Activated CD4-positive, alpha-beta T cell treated with anti-CD3 and anti-CD28 coated beads, Interleukin-2, amount 50 U/mL, for 16 hours (primary cell): ENCODE measurements around the gene ODAD2.
"Not testable (repeated sequence)": the region's sequence is repeated elsewhere in the genome, so short reads cannot be mapped to it uniquely, and the experiment has no call there.

Source experiments
- DNase-seq: peaks from one replicate; pipeline ENCODE4 v3.0.0-alpha.2; 2020

ODAD2 gene

GRCh38 chr10:27958383-27958782 lies 40.5 kb downstream of the ODAD2 start:
- DNase-seq, result not testable (repeated sequence)

- no peak for DNase-seq
Measured at GRCh38 chr10:27950242-27950564, 48.7 kb downstream of the ODAD2 start.

- no peak for DNase-seq
Measured at GRCh38 chr10:27949528-27950241, 49.2 kb downstream of the ODAD2 start.

- DNase-seq, result no peak
Measured at GRCh38 chr10:27948186-27948585, 50.7 kb downstream of the ODAD2 start.

- no peak for DNase-seq
Measured at GRCh38 chr10:27947540-27947939, 51.3 kb downstream of the ODAD2 start.

GRCh38 chr10:27944005-27944404 lies 54.9 kb downstream of the ODAD2 start:
- DNase-seq, result no peak

GRCh38 chr10:27914888-27915287 lies 84.0 kb downstream of the ODAD2 start:
- DNase-seq, result no peak

GRCh38 chr10:27912231-27912630 lies 86.6 kb downstream of the ODAD2 start:
- DNase-seq, result no peak

GRCh38 chr10:27911539-27911938 lies 87.3 kb downstream of the ODAD2 start:
- DNase-seq, result no peak

- DNase-seq, result no peak
Measured at GRCh38 chr10:27911011-27911410, 87.9 kb downstream of the ODAD2 start.

GRCh38 chr10:27908231-27908630 lies 90.6 kb downstream of the ODAD2 start:
- DNase-seq, result no peak

GRCh38 chr10:27899485-27899884 lies 99.4 kb downstream of the ODAD2 start:
- not testable (repeated sequence) for DNase-seq

- DNase-seq, result no peak
Measured at GRCh38 chr10:27899058-27899457, 99.8 kb downstream of the ODAD2 start.

GRCh38 chr10:27893358-27893954 lies 105.4 kb downstream of the ODAD2 start:
- no peak for DNase-seq

- no peak for DNase-seq
Measured at GRCh38 chr10:27890971-27891370, 107.9 kb downstream of the ODAD2 start.

GRCh38 chr10:27889518-27889917 lies 109.4 kb downstream of the ODAD2 start:
- DNase-seq, result no peak

GRCh38 chr10:27884185-27884641 lies 114.7 kb downstream of the ODAD2 start:
- DNase-seq, result peak; percentile 10

GRCh38 chr10:27878281-27878680 lies 120.6 kb downstream of the ODAD2 start:
- no peak for DNase-seq

- no peak for DNase-seq
Measured at GRCh38 chr10:27865221-27865635, 133.7 kb downstream of the ODAD2 start.

GRCh38 chr10:27861781-27862180 lies 137.1 kb downstream of the ODAD2 start:
- DNase-seq, result no peak

- DNase-seq, result no peak
Measured at GRCh38 chr10:27857616-27858015, 141.3 kb downstream of the ODAD2 start.

- DNase-seq, result no peak
Measured at GRCh38 chr10:27844223-27844622, 154.7 kb downstream of the ODAD2 start.

GRCh38 chr10:27838901-27839300 lies 160.0 kb downstream of the ODAD2 start:
- no peak for DNase-seq

- DNase-seq, result no peak
Measured at GRCh38 chr10:27838361-27838760, 160.5 kb downstream of the ODAD2 start.

GRCh38 chr10:27834476-27834875 lies 164.4 kb downstream of the ODAD2 start:
- no peak for DNase-seq
